ENCODE results near the gene FARP2. TPM values are rescaled to one million over a fixed set of nuclear protein-coding genes. Genes with fewer than 3 reads are reported as not detected.

Gene FARP2
- total RNA-seq, 1 experiment from 2014 or later = 32.6 TPM

DNA sequence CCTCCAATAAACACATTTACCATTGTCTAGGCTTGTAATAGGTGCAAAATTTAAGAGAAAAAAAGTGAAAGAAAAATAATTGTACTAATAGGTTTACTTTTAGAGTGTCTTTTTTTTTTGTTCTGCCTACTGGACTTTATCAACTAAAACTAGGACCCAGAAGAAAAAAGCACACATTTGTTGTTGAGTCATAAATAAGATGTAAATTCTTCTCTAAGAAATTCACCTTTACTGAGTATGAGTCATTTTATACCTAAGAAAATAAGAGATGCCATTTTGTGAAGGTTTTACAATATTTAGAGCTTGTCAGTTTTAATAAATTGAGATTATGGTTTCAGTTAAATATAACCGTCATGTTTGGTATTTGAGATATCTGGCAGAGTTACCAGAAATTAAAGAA is 19.2 kb downstream of the FARP2 start:
- POLR2A ChIA-PET = interaction anchor here (0.7 to 0.9 kb wide), 2 partner anchors 9 to 87 kb away, joined by 3 read pairs; no protein-coding TSS in a partner anchor
- peaks cover 39% of the 10 kb centered on the region for H3K36me3 Mint-ChIP-seq (ENCODE audit: insufficient read depth, unreplicated experiment)
- no peaks in the 10 kb centered on the region for H3K9me3 Mint-ChIP-seq (ENCODE audit: unreplicated experiment)
- no peaks in the 10 kb centered on the region for H3K4me1 Mint-ChIP-seq (ENCODE audit: insufficient read depth, unreplicated experiment)
- DNase-seq (ENCODE audit: unreplicated experiment) = no peak
- TF ChIP-seq CTCF (IDR thresholded peaks at IDR 0.05; ENCODE audit: unreplicated experiment) = no peak
- intact Hi-C loops (cut with micrococcal nuclease) = no loop called here
- BruUV-seq (replicated peaks) = no TSS peak
- H3K4me3 Mint-ChIP-seq (ENCODE audit: unreplicated experiment) = no peak overlapping the region
- no peaks in the 10 kb centered on the region for H3K27me3 Mint-ChIP-seq (ENCODE audit: insufficient read depth, unreplicated experiment)
- no peak overlapping the region for H3K27ac Mint-ChIP-seq (ENCODE audit: low read depth, unreplicated experiment)
- CTCF ChIA-PET = interaction anchor here (0.7 kb wide), 1 partner anchor 404 kb away, joined by 3 read pairs; no protein-coding TSS in a partner anchor

DNA sequence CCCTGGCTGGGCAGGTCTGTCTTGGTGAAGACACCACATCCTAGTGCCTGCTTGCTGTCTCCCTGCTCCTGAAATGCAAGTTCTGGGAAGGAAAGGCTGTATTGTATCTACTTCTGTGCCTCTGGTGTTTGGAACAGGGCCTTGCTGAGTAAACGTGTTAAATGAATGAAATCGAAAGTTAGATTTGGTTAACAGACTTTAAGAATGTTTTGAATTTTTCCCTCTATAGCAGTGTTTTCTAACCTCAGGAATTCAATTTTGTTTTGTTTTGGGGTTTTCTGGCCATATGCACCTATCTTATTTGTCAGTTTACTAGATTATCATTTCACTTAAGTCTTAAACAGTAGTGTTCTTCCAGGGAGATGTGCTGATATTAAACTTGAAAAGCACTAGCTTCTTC is 20.7 kb downstream of the FARP2 start:
- Mint-ChIP-seq H3K27ac (ENCODE audit: low read depth, unreplicated experiment) (peak overlapping the region; percentile 19), H3K36me3 (ENCODE audit: insufficient read depth, unreplicated experiment) (peaks cover 49% of the 10 kb centered on the region), H3K27me3 (ENCODE audit: insufficient read depth, unreplicated experiment) (no peaks in the 10 kb centered on the region), H3K4me1 (ENCODE audit: insufficient read depth, unreplicated experiment) (no peaks in the 10 kb centered on the region), H3K4me3 (ENCODE audit: unreplicated experiment) (no peak overlapping the region), H3K9me3 (ENCODE audit: unreplicated experiment) (no peaks in the 10 kb centered on the region)
- POLR2A ChIA-PET = no interaction called here
- CTCF ChIA-PET = no interaction called here
- no TSS peak for BruUV-seq (replicated peaks)
- intact Hi-C loops (cut with micrococcal nuclease) = no loop called here
- no peak for DNase-seq (ENCODE audit: unreplicated experiment)
- TF ChIP-seq CTCF (IDR thresholded peaks at IDR 0.05; ENCODE audit: unreplicated experiment) = no peak

DNA sequence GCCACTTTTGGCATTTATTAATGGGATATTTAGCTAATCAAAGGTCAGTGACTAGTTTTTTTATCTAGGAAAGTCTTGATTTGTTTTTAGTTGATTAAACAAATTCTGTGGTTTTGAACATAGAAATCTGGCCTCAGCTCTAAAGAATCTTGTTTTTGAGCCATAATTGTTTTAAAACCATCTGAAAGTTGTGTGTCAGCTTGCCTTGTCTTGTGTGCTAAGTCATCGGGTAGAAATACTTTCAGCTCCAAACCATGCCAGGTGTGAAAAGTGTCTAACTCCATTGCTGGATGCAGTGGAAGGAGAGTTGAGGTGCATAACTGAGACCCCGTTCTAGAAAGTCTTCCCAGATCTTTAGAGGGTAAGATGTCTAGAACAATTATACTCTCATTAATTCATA is 22.7 kb downstream of the FARP2 start:
- ChIA-PET POLR2A (no interaction called here), CTCF (no interaction called here)
- Mint-ChIP-seq H3K27me3 (ENCODE audit: insufficient read depth, unreplicated experiment) (no peaks in the 10 kb centered on the region), H3K27ac (ENCODE audit: low read depth, unreplicated experiment) (no peak overlapping the region), H3K9me3 (ENCODE audit: unreplicated experiment) (no peaks in the 10 kb centered on the region), H3K4me3 (ENCODE audit: unreplicated experiment) (no peak overlapping the region), H3K36me3 (ENCODE audit: insufficient read depth, unreplicated experiment) (peaks cover 58% of the 10 kb centered on the region), H3K4me1 (ENCODE audit: insufficient read depth, unreplicated experiment) (no peaks in the 10 kb centered on the region)
- no peak for TF ChIP-seq CTCF (IDR thresholded peaks at IDR 0.05; ENCODE audit: unreplicated experiment)
- intact Hi-C loops (cut with micrococcal nuclease) = no loop called here
- BruUV-seq (replicated peaks) = no TSS peak
- DNase-seq (ENCODE audit: unreplicated experiment) = no peak

GRCh38 chr2:241379481-241380480 is 23.7 kb downstream of the FARP2 start:
- Mint-ChIP-seq H3K4me1 (ENCODE audit: insufficient read depth, unreplicated experiment) (no peaks in the 10 kb centered on the region), H3K27ac (ENCODE audit: low read depth, unreplicated experiment) (no peak overlapping the region), H3K36me3 (ENCODE audit: insufficient read depth, unreplicated experiment) (peaks cover 48% of the 10 kb centered on the region), H3K4me3 (ENCODE audit: unreplicated experiment) (no peak overlapping the region), H3K27me3 (ENCODE audit: insufficient read depth, unreplicated experiment) (no peaks in the 10 kb centered on the region), H3K9me3 (ENCODE audit: unreplicated experiment) (no peaks in the 10 kb centered on the region)
- POLR2A ChIA-PET = interaction anchor here (0.8 kb wide), 1 partner anchor 11 kb away, joined by 3 read pairs; no protein-coding TSS in a partner anchor
- CTCF ChIA-PET = interaction anchor here (0.6 kb wide), 1 partner anchor 48 kb away, joined by 3 read pairs; no protein-coding TSS in a partner anchor
- no peak for TF ChIP-seq CTCF (IDR thresholded peaks at IDR 0.05; ENCODE audit: unreplicated experiment)
- intact Hi-C loops (cut with micrococcal nuclease) = no loop called here
- no peak for DNase-seq (ENCODE audit: unreplicated experiment)
- no TSS peak for BruUV-seq (replicated peaks)

All from MCF 10A (cell line).